Right lobe of liver (tissue), 4 donors: ENCODE measurements around the gene DCANP1.

Source experiments
- CTCF ChIP-seq, 4 donors: fragments of 200-600 bp in 3 of 4; fragments of 450-650 bp in 1 of 4; IDR thresholded peaks; one replicate each; pipeline versions ENCODE4 v1.5.1 to v1.8.0; 2016 to 2022; ENCODE audit warnings: antibody characterized with exemption in 4 of 4, mild to moderate bottlenecking in 2 of 4
- POLR2A ChIP-seq: fragments of 450-650 bp; IDR thresholded peaks from one replicate; pipeline ENCODE4 v1.6.1; 2017; ENCODE audit warnings: antibody characterized with exemption, mild to moderate bottlenecking
- donor health status: DM: no; HTN: no; CAD: no.
- donor health status: DM: no; HTN: no; CAD: no.
- donor health status: DM: no; HTN: yes; CAD: no.

GRCh38 chr5:135476615-135477581 lies 29.8 kb upstream of the DCANP1 start:
- TF ChIP-seq CTCF (IDR thresholded peaks at IDR 0.05) (no peak), POLR2A (no peak)
